Stomach (tissue), 4 donors: ENCODE results near the gene VPS39.

ENCODE experiments used
- POLR2A ChIP-seq, 4 donors: fragments of 450-650 bp; IDR thresholded peaks; one replicate each; pipeline ENCODE4 v1.6.1; 2016; ENCODE audit warnings: antibody characterized with exemption in 4 of 4, control low read depth in 2 of 4, mild to moderate bottlenecking in 1 of 4, moderate library complexity in 1 of 4
- TF ChIP-seq, protein P1 (sequence below), 7 experiments: fragments of 450-650 bp in 4 of 7; fragments of 200-600 bp in 3 of 7; sonication (generic) in 3 of 7; IDR thresholded peaks; one replicate each; pipeline ENCODE4 v1.5.1; 2016 to 2019; ENCODE audit warnings: antibody characterized with exemption in 7 of 7, control low read depth in 2 of 7, mild to moderate bottlenecking in 1 of 7

DNA sequence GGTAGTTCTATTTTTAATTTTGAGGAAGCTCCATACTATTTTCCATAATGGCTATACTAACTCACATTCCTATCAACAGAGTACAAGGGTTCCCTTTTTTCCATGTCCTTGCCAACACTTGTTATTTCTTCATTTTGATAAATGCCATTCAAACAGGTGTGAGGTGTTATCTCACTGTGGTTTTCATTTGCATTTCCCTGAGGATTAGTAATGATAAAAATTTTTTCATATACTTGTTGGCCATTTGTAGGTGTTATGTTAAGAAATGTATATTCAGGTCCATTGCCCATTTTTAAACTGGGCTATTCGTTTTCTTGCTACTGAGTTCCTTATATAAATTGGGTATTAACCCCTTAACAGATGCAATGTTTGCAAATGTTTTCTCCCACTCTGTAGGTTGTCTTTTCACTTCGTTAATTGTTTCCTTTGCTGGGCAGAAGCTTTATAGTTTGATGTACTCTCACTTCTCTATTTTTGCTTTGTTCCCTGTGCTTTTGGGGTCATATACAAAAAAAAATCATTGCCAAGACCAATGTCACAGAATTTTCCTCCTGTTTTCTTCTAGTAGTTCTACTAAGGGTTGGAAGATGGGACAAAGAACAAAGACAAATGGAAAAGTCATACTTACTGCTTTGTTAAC, 11.0 kb upstream of the VPS39 start:
- TF ChIP-seq, protein P1, sequence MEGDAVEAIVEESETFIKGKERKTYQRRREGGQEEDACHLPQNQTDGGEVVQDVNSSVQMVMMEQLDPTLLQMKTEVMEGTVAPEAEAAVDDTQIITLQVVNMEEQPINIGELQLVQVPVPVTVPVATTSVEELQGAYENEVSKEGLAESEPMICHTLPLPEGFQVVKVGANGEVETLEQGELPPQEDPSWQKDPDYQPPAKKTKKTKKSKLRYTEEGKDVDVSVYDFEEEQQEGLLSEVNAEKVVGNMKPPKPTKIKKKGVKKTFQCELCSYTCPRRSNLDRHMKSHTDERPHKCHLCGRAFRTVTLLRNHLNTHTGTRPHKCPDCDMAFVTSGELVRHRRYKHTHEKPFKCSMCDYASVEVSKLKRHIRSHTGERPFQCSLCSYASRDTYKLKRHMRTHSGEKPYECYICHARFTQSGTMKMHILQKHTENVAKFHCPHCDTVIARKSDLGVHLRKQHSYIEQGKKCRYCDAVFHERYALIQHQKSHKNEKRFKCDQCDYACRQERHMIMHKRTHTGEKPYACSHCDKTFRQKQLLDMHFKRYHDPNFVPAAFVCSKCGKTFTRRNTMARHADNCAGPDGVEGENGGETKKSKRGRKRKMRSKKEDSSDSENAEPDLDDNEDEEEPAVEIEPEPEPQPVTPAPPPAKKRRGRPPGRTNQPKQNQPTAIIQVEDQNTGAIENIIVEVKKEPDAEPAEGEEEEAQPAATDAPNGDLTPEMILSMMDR (IDR thresholded peaks at IDR 0.05) = no peak
- TF ChIP-seq POLR2A (IDR thresholded peaks at IDR 0.05) = no peak
